WTC11 (cell line): Measurements from ENCODE around the gene TRIM4.

Experiments
- CREM ChIP-seq: sonication (generic); formaldehyde crosslinking; IDR thresholded peaks from 2 replicates; pipeline ENCODE4 v1.8.1; 2022; ENCODE audit warnings: mild to moderate bottlenecking, missing genetic modification reagents, moderate library complexity
- ETV6 ChIP-seq: sonication (generic); formaldehyde crosslinking; IDR thresholded peaks from 2 replicates; pipeline ENCODE4 v1.8.1; 2022; ENCODE audit warnings: mild to moderate bottlenecking, missing genetic modification reagents
- MXD4 ChIP-seq: fragments of 250-450 bp; sonication (Bioruptor Pico); IDR thresholded peaks from 2 replicates; pipeline ENCODE4 v1.8.0; 2021; ENCODE audit warnings: mild to moderate bottlenecking, moderate library complexity, borderline replicate concordance
- TEAD4 ChIP-seq: sonication (generic); formaldehyde crosslinking; IDR thresholded peaks from 2 replicates; pipeline ENCODE4 v1.8.0; 2022; ENCODE audit warnings: mild to moderate bottlenecking, missing genetic modification reagents
- ZNF121 ChIP-seq: sonication (generic); formaldehyde crosslinking; IDR thresholded peaks from 2 replicates; pipeline ENCODE4 v1.8.0; 2023; ENCODE audit warnings: missing genetic modification reagents
- ZNF416 ChIP-seq: fragments of 250-450 bp; sonication (Bioruptor Pico); IDR thresholded peaks from 2 replicates; pipeline ENCODE4 v1.9.0; 2021; ENCODE audit warnings: mild to moderate bottlenecking, inconsistent platforms
- TF ChIP-seq, protein P1 (sequence below): fragments of 200-600 bp; IDR thresholded peaks from 2 replicates; pipeline ENCODE4 v1.8.0; 2022; ENCODE audit warnings: antibody characterized with exemption
- TF ChIP-seq, protein P2 (sequence below): sonication (generic); formaldehyde crosslinking; IDR thresholded peaks from 2 replicates; pipeline ENCODE4 v1.8.0; 2023; ENCODE audit warnings: missing genetic modification reagents, mild to moderate bottlenecking, borderline replicate concordance
- TF ChIP-seq, protein P3 (sequence below): sonication (generic); formaldehyde crosslinking; IDR thresholded peaks from 2 replicates; pipeline ENCODE4 v1.8.0; 2023; ENCODE audit warnings: missing genetic modification reagents
- TF ChIP-seq, protein P4 (sequence below): sonication (generic); formaldehyde crosslinking; IDR thresholded peaks from 2 replicates; pipeline ENCODE4 v1.8.0; 2022; ENCODE audit warnings: mild to moderate bottlenecking, missing genetic modification reagents
- TF ChIP-seq, protein P5 (sequence below): sonication (generic); formaldehyde crosslinking; IDR thresholded peaks from 2 replicates; pipeline ENCODE4 v1.8.1; 2023; ENCODE audit warnings: mild to moderate bottlenecking, missing genetic modification reagents

DNA sequence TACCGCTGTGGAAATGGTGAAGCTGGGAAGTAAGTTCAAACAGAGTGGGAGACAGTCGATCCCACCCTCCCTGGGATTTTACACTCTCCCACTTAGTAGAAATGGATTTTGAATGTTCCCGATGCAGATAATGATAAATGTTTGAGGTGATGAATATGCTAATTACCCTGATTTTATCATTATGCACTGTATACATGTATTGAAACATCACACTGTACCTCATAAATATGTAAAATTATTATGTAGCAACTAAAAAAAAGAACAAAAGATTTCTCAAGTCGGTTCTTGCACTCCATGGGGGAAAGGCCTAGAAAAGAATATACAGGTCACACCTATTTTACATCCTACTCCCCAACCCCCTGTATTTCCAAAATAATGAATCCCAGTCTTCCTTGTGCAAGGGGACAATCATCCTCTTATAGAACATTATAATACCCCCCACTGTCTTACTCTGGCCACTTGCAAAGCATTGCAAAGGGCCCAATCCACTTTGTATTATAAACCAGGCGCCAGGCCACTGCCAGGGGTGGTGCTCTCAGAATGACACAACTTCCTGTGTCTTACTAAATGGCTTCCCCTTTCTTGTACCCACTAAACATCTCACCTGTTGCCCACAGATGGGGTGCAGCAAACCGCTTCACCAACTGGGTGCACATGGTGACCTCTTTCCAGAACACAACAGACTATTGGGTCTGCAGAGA, 21.9 kb downstream of the TRIM4 start:
- TF ChIP-seq, protein P1, sequence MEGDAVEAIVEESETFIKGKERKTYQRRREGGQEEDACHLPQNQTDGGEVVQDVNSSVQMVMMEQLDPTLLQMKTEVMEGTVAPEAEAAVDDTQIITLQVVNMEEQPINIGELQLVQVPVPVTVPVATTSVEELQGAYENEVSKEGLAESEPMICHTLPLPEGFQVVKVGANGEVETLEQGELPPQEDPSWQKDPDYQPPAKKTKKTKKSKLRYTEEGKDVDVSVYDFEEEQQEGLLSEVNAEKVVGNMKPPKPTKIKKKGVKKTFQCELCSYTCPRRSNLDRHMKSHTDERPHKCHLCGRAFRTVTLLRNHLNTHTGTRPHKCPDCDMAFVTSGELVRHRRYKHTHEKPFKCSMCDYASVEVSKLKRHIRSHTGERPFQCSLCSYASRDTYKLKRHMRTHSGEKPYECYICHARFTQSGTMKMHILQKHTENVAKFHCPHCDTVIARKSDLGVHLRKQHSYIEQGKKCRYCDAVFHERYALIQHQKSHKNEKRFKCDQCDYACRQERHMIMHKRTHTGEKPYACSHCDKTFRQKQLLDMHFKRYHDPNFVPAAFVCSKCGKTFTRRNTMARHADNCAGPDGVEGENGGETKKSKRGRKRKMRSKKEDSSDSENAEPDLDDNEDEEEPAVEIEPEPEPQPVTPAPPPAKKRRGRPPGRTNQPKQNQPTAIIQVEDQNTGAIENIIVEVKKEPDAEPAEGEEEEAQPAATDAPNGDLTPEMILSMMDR = no peak
- TF ChIP-seq, protein P2, sequence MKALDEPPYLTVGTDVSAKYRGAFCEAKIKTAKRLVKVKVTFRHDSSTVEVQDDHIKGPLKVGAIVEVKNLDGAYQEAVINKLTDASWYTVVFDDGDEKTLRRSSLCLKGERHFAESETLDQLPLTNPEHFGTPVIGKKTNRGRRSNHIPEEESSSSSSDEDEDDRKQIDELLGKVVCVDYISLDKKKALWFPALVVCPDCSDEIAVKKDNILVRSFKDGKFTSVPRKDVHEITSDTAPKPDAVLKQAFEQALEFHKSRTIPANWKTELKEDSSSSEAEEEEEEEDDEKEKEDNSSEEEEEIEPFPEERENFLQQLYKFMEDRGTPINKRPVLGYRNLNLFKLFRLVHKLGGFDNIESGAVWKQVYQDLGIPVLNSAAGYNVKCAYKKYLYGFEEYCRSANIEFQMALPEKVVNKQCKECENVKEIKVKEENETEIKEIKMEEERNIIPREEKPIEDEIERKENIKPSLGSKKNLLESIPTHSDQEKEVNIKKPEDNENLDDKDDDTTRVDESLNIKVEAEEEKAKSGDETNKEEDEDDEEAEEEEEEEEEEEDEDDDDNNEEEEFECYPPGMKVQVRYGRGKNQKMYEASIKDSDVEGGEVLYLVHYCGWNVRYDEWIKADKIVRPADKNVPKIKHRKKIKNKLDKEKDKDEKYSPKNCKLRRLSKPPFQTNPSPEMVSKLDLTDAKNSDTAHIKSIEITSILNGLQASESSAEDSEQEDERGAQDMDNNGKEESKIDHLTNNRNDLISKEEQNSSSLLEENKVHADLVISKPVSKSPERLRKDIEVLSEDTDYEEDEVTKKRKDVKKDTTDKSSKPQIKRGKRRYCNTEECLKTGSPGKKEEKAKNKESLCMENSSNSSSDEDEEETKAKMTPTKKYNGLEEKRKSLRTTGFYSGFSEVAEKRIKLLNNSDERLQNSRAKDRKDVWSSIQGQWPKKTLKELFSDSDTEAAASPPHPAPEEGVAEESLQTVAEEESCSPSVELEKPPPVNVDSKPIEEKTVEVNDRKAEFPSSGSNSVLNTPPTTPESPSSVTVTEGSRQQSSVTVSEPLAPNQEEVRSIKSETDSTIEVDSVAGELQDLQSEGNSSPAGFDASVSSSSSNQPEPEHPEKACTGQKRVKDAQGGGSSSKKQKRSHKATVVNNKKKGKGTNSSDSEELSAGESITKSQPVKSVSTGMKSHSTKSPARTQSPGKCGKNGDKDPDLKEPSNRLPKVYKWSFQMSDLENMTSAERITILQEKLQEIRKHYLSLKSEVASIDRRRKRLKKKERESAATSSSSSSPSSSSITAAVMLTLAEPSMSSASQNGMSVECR (CRISPR knock-in tag) = no peak
- TF ChIP-seq CREM (CRISPR knock-in tag) (no peak), ZNF416 (CRISPR knock-in tag) (no peak), TEAD4 (no peak), MXD4 (CRISPR knock-in tag) (no peak), ZNF121 (CRISPR knock-in tag) (no peak), ETV6 (no peak)
- TF ChIP-seq, protein P3, sequence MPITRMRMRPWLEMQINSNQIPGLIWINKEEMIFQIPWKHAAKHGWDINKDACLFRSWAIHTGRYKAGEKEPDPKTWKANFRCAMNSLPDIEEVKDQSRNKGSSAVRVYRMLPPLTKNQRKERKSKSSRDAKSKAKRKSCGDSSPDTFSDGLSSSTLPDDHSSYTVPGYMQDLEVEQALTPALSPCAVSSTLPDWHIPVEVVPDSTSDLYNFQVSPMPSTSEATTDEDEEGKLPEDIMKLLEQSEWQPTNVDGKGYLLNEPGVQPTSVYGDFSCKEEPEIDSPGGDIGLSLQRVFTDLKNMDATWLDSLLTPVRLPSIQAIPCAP (CRISPR knock-in tag) = no peak
- TF ChIP-seq, protein P4, sequence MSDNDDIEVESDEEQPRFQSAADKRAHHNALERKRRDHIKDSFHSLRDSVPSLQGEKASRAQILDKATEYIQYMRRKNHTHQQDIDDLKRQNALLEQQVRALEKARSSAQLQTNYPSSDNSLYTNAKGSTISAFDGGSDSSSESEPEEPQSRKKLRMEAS = no peak
- TF ChIP-seq, protein P5, sequence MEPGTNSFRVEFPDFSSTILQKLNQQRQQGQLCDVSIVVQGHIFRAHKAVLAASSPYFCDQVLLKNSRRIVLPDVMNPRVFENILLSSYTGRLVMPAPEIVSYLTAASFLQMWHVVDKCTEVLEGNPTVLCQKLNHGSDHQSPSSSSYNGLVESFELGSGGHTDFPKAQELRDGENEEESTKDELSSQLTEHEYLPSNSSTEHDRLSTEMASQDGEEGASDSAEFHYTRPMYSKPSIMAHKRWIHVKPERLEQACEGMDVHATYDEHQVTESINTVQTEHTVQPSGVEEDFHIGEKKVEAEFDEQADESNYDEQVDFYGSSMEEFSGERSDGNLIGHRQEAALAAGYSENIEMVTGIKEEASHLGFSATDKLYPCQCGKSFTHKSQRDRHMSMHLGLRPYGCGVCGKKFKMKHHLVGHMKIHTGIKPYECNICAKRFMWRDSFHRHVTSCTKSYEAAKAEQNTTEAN (CRISPR knock-in tag) = no peak
